NCI-H510A treated with DMSO at 0.1 percent for 48 hours (cell line): ENCODE data around the gene EMP2.
"Not testable (repeated sequence)": the region's sequence is repeated elsewhere in the genome, so short reads cannot be mapped to it uniquely, and the experiment has no call there.

ENCODE experiments used
- DNase-seq: peaks from one replicate; lab custom pipeline; 2025; lab: John Stamatoyannopoulos, UW

Gene EMP2

GRCh38 chr16:10578474-10579316 lies 1.7 kb downstream of the EMP2 start:
- DNase-seq, result no peak

GRCh38 chr16:10577305-10578202 lies 2.8 kb downstream of the EMP2 start:
- peak; percentile 41 for DNase-seq

GRCh38 chr16:10576390-10577304 lies 3.8 kb downstream of the EMP2 start:
- DNase-seq, result no peak

- no peak for DNase-seq
These were observed 4.8 kb downstream of the EMP2 start for GRCh38 chr16:10575506-10576130.

- DNase-seq, result no peak
These were observed 7.8 kb downstream of the EMP2 start for GRCh38 chr16:10572611-10573010.

- no peak for DNase-seq
These were observed 9.0 kb downstream of the EMP2 start for GRCh38 chr16:10571354-10571753.

- DNase-seq, result no peak
These were observed 10.8 kb downstream of the EMP2 start for GRCh38 chr16:10569621-10570020.

GRCh38 chr16:10566613-10567012 lies 13.8 kb downstream of the EMP2 start:
- no peak for DNase-seq

- DNase-seq, result no peak
These were observed 15.2 kb downstream of the EMP2 start for GRCh38 chr16:10565167-10565566.

- DNase-seq, result no peak
These were observed 15.8 kb downstream of the EMP2 start for GRCh38 chr16:10564591-10564990.

- no peak for DNase-seq
These were observed 18.0 kb downstream of the EMP2 start for GRCh38 chr16:10562361-10562899.

- DNase-seq, result no peak
These were observed 19.0 kb downstream of the EMP2 start for GRCh38 chr16:10561425-10561824.

GRCh38 chr16:10561001-10561400 lies 19.4 kb downstream of the EMP2 start:
- no peak for DNase-seq

- DNase-seq, result not testable (repeated sequence)
These were observed 20.6 kb downstream of the EMP2 start for GRCh38 chr16:10559792-10560191.

- DNase-seq, result no peak
These were observed 21.4 kb downstream of the EMP2 start for GRCh38 chr16:10558746-10559641.

- DNase-seq, result no peak
These were observed 22.1 kb downstream of the EMP2 start for GRCh38 chr16:10558305-10558704.

GRCh38 chr16:10557750-10558149 lies 22.6 kb downstream of the EMP2 start:
- DNase-seq, result no peak

- DNase-seq, result no peak
These were observed 24.2 kb downstream of the EMP2 start for GRCh38 chr16:10556236-10556635.

GRCh38 chr16:10554569-10554968 lies 25.8 kb downstream of the EMP2 start:
- DNase-seq, result no peak

GRCh38 chr16:10552998-10553491 lies 27.4 kb downstream of the EMP2 start:
- no peak for DNase-seq
